ENCODE results near the gene MAMSTR.
"Not testable (repeated sequence)": the region's sequence is repeated elsewhere in the genome, so short reads cannot be mapped to it uniquely, and the experiment has no call there.

MAMSTR gene

DNA sequence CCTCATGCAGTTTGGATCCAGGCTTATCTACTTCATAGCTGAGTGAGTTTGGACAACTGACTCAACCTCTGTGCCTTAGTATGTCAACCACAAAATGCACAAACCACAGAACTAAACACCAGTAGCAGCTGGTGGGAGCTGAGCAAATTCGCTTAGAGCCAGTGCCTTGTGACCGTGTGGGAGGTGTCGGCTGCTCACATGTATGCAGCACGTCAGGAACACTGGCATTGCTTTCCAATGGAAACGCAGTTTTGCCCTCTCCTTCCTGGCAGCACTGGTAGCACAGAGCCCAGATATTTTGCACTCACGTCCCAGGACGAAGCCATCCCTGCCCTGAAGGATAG, 38.4 kb downstream of the MAMSTR start:
- H3K4me3 ChIP-seq (ENCODE audit: low read depth, low read length), result no peak overlapping the region
- DNase-seq (ENCODE audit: low read depth), result no peak
- TF ChIP-seq, protein P1, sequence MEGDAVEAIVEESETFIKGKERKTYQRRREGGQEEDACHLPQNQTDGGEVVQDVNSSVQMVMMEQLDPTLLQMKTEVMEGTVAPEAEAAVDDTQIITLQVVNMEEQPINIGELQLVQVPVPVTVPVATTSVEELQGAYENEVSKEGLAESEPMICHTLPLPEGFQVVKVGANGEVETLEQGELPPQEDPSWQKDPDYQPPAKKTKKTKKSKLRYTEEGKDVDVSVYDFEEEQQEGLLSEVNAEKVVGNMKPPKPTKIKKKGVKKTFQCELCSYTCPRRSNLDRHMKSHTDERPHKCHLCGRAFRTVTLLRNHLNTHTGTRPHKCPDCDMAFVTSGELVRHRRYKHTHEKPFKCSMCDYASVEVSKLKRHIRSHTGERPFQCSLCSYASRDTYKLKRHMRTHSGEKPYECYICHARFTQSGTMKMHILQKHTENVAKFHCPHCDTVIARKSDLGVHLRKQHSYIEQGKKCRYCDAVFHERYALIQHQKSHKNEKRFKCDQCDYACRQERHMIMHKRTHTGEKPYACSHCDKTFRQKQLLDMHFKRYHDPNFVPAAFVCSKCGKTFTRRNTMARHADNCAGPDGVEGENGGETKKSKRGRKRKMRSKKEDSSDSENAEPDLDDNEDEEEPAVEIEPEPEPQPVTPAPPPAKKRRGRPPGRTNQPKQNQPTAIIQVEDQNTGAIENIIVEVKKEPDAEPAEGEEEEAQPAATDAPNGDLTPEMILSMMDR (IDR thresholded peaks at IDR 0.05; ENCODE audit: low read depth, low read length, missing control alignments), result no peak

DNA sequence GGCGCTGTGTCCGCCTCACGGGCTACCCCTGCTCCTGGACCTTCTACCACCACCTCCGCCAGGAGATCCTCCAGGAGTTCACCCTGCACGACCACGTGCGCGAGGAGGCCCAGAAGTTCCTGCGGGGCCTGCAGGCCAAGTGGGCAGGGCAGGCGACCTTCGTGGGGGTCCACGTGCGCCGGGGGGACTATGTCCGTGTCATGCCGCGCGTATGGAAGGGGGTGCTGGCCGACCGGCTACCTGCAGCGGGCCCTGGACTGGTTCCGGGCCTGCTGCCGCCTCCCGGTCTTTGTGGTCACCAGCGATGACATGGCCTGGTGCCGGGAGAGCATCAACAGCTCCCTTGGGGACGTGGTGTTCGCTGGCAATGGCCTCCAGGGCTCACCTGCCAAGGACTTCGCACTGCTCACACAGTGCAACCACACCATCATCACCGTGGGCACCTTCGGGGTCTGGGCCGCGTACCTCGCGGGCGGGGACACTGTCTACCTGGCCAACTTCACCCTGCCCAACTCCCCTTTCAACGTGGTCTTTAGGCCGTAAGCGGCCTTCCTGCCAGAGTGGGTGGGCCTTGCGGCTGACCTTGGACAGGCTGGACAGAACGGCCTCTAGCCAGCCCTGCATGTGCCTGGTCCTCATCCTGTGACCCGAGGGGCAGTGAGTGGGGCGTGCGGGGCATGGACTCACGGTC, 38.9 kb downstream of the MAMSTR start:
- DNase-seq (ENCODE audit: low read depth), result no peak
- H3K4me3 ChIP-seq (ENCODE audit: low read depth, low read length), result no peak overlapping the region
- TF ChIP-seq, protein P1 (IDR thresholded peaks at IDR 0.05; ENCODE audit: low read depth, low read length, missing control alignments), result no peak

DNA sequence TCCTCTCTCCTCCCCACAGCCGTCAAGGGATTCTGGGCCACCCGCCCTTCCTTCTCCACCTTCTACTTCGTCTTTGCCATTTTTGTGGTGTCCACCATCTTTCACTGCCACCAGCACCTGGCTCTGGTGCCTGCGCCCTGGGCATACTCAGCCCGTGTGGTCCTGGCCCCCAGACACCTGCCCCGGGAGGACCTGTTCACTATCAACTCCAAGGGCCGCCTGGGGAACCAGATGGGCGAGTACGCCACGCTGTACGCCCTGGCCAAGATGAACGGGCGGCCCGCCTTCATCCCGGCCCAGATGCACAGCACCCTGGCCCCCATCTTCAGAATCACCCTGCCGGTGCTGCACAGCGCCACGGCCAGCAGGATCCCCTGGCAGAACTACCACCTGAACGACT, 39.5 kb downstream of the MAMSTR start:
- not testable (repeated sequence) for H3K4me3 ChIP-seq (ENCODE audit: low read depth, low read length); DNase-seq (ENCODE audit: low read depth)

DNA sequence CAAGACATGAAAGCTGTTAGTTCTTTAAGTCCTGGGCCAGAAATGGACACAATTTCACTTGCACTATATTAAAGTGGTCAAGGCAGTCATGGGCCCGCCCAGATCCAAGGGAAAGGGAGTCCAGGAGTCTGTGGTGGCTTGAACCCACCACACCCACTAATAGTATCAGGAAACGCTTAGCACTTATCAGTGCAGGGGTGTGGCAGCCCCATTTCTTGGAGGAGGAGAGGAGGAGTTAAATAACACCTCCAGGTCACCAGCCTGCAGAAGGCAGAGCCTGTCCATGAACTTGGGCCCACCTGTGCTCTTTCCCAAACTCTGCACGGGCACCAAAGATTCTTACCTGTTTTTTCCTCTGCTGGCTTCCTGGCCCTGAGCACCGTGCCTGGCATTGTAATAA, 41.3 kb downstream of the MAMSTR start:
- DNase-seq (ENCODE audit: low read depth), result no peak
- TF ChIP-seq, protein P1 (IDR thresholded peaks at IDR 0.05; ENCODE audit: low read depth, low read length, missing control alignments), result no peak
- H3K4me3 ChIP-seq (ENCODE audit: low read depth, low read length), result no peak overlapping the region

DNA sequence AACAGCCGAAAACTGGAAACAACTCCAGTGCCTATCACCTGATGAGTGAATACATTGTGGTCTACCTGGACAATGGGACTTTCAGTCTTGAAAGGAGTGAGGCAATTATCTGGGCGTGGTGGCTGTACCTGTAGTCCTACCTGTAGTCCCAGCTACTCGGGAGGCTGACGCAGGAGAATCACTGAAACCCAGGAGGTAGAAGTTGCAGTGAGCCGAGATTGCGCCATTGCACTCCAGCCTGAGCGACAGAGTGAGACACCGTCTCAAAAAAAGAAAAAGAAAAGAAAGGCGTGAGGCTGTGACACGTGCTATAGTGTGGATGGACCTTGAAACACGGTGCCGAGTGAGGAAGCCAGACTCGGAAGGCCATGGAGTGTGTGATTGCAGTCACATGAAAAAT, 42.6 kb downstream of the MAMSTR start:
- TF ChIP-seq, protein P1 (IDR thresholded peaks at IDR 0.05; ENCODE audit: low read depth, low read length, missing control alignments), result no peak
- DNase-seq (ENCODE audit: low read depth), result no peak
- H3K4me3 ChIP-seq (ENCODE audit: low read depth, low read length), result no peak overlapping the region

DNA sequence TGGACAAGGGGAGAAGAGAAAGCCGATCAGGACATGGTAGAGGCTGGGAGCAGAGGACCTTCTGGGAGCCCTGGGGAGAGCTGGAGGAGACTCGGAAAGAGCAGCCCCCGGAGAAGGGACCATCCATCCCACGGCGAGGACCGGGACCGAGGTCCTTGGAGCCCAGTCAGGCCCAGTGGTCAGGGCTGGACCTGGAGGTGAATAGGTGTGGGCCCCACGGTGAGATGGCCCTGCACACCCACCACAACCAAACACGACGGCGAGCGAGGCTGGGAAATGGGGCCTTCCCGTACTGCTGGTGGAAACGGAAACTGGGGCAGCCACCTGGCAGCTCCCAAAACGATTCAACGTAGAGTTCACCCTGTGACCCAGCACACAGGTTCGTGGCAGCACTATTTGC, 43.0 kb downstream of the MAMSTR start:
- DNase-seq (ENCODE audit: low read depth), result no peak
- TF ChIP-seq, protein P1 (IDR thresholded peaks at IDR 0.05; ENCODE audit: low read depth, low read length, missing control alignments), result no peak
- no peak overlapping the region for H3K4me3 ChIP-seq (ENCODE audit: low read depth, low read length)

DNA sequence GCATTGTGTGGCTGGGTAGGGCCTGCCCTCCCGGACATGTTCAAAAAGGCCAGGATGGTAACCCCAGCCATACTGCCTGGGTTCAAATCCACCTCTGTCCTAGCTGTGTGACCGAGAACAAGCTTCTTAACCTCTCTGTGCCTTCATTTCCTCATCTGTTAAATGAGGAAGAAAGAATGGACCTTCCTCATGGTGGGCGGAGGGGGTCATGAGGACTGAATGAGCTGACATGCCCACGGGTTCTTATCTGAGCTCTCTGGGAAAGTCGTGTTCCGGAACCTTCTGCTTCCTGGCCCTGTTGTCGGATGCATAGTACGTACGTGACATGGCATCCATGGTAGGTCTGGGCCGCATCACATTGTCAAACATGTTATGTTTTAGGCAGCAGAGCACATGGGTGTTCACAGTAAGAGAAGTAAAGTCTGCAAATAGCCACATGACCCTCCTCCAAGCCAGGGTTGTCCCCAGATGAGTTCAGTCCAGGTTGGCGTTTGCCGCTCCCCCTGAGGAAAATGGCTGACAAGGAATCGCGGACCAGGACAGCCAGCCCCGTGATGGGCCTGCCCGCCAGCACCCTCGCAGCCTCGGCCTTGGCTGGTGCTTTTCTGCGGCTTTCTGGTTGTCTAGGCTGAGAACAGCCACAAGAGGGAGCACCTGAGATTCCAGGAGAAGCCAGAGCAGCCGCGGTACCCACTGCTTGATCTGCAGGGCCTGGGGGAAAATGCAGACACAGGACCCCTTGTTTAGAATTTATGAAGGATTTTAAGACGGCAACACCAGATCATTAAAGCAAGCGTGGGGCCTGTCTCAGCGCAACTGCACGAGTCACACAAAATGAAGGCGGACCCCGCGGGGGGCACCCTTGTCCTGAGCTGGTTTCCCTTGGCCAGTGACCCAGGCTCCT, 44.4 kb downstream of the MAMSTR start:
- H3K4me3 ChIP-seq (ENCODE audit: low read depth, low read length), result no peak overlapping the region
- peak; percentile 24 for DNase-seq (ENCODE audit: low read depth)
- TF ChIP-seq, protein P1 (IDR thresholded peaks at IDR 0.05; ENCODE audit: low read depth, low read length, missing control alignments), result peak; percentile 88

Data from GM12864 (cell line).